Muscle layer of colon (tissue), 2 donors: ENCODE results near the gene BHMT2.

Experiments
- H3K27ac ChIP-seq: one replicate; pipeline ENCODE4 v1.7.0; 2013; ENCODE audit warnings: low read depth, mild to moderate bottlenecking, low read length, moderate library complexity
- H3K27me3 ChIP-seq, 2 donors: one replicate each; pipeline ENCODE4 v1.7.0; 2013; ENCODE audit warnings: low read length in 2 of 2, mild to moderate bottlenecking in 2 of 2; ENCODE audit not compliant: insufficient read depth in 2 of 2, control insufficient read depth in 1 of 2
- H3K36me3 ChIP-seq: one replicate; pipeline ENCODE4 v1.7.0; 2013; ENCODE audit warnings: mild to moderate bottlenecking, low read length; ENCODE audit not compliant: insufficient read depth
- H3K4me1 ChIP-seq: one replicate; pipeline ENCODE4 v1.7.0; 2013; ENCODE audit warnings: mild to moderate bottlenecking, low read length; ENCODE audit not compliant: insufficient read depth
- H3K4me3 ChIP-seq, 2 donors: one replicate each; pipeline ENCODE4 v1.7.0; 2013; ENCODE audit warnings: low read length in 2 of 2, low read depth in 1 of 2, mild to moderate bottlenecking in 1 of 2, moderate library complexity in 1 of 2
- H3K9ac ChIP-seq: one replicate; pipeline ENCODE4 v1.7.0; 2013; ENCODE audit warnings: low read length
- H3K9me3 ChIP-seq: one replicate; pipeline ENCODE4 v1.7.0; 2013; ENCODE audit warnings: mild to moderate bottlenecking, low read length
- donor health status: abdominal sarcoma.
- donor health status: Adenocarcinoma of cecum.

The BHMT2 gene

GRCh38 chr5:79074641-79075040, 5.1 kb downstream of the BHMT2 start:
- Histone ChIP-seq H3K4me1 (peaks cover 38% of the 10 kb centered on the region), H3K9ac (no peak overlapping the region), H3K9me3 (peaks cover 5% of the 10 kb centered on the region), H3K4me3 (no peak overlapping the region), H3K27me3 (no peaks in the 10 kb centered on the region), H3K27ac (no peak overlapping the region), H3K36me3 (no peaks in the 10 kb centered on the region)

GRCh38 chr5:79075646-79076426, 6.3 kb downstream of the BHMT2 start:
- H3K4me1 ChIP-seq: peaks cover 31% of the 10 kb centered on the region
- H3K36me3 ChIP-seq: no peaks in the 10 kb centered on the region
- no peak overlapping the region for H3K9ac ChIP-seq
- no peaks in the 10 kb centered on the region for H3K27me3 ChIP-seq
- H3K27ac ChIP-seq: peak overlapping the region; percentile 12
- H3K4me3 ChIP-seq: no peak overlapping the region
- H3K9me3 ChIP-seq: peaks cover 5% of the 10 kb centered on the region

- no peaks in the 10 kb centered on the region for H3K36me3 ChIP-seq
- peaks cover 25% of the 10 kb centered on the region for H3K4me1 ChIP-seq
- no peaks in the 10 kb centered on the region for H3K27me3 ChIP-seq
- H3K4me3 ChIP-seq: no peak overlapping the region
- H3K9me3 ChIP-seq: peaks cover 5% of the 10 kb centered on the region
- no peak overlapping the region for H3K9ac ChIP-seq
- H3K27ac ChIP-seq: peak overlapping the region; percentile 12
These were observed 7.3 kb downstream of the BHMT2 start for GRCh38 chr5:79076819-79077218.

GRCh38 chr5:79077680-79078365, 8.3 kb downstream of the BHMT2 start:
- no peaks in the 10 kb centered on the region for H3K27me3 ChIP-seq
- no peak overlapping the region for H3K27ac ChIP-seq
- H3K9ac ChIP-seq: no peak overlapping the region
- H3K36me3 ChIP-seq: no peaks in the 10 kb centered on the region
- peaks cover 5% of the 10 kb centered on the region for H3K9me3 ChIP-seq
- H3K4me3 ChIP-seq: no peak overlapping the region
- H3K4me1 ChIP-seq: peaks cover 25% of the 10 kb centered on the region

GRCh38 chr5:79080804-79081203, 11.2 kb downstream of the BHMT2 start:
- Histone ChIP-seq H3K4me1 (peaks cover 25% of the 10 kb centered on the region), H3K27me3 (no peaks in the 10 kb centered on the region), H3K36me3 (no peaks in the 10 kb centered on the region), H3K4me3 (no peak overlapping the region), H3K27ac (no peak overlapping the region), H3K9me3 (no peaks in the 10 kb centered on the region), H3K9ac (no peak overlapping the region)

- Histone ChIP-seq H3K27ac (no peak overlapping the region), H3K36me3 (no peaks in the 10 kb centered on the region), H3K4me3 (no peak overlapping the region), H3K9ac (no peak overlapping the region), H3K9me3 (no peaks in the 10 kb centered on the region), H3K27me3 (no peaks in the 10 kb centered on the region), H3K4me1 (peaks cover 18% of the 10 kb centered on the region)
These were observed 12.2 kb downstream of the BHMT2 start for GRCh38 chr5:79081779-79082178.

GRCh38 chr5:79086116-79086515, 16.5 kb downstream of the BHMT2 start:
- Histone ChIP-seq H3K27ac (no peak overlapping the region), H3K4me1 (no peaks in the 10 kb centered on the region), H3K4me3 (no peak overlapping the region), H3K36me3 (no peaks in the 10 kb centered on the region), H3K9ac (no peak overlapping the region), H3K27me3 (no peaks in the 10 kb centered on the region), H3K9me3 (no peaks in the 10 kb centered on the region)

GRCh38 chr5:79088507-79088906, 18.9 kb downstream of the BHMT2 start:
- Histone ChIP-seq H3K36me3 (no peaks in the 10 kb centered on the region), H3K27me3 (no peaks in the 10 kb centered on the region), H3K4me1 (no peaks in the 10 kb centered on the region), H3K4me3 (no peak overlapping the region), H3K27ac (no peak overlapping the region), H3K9ac (no peak overlapping the region), H3K9me3 (no peaks in the 10 kb centered on the region)

GRCh38 chr5:79091064-79091463, 21.5 kb downstream of the BHMT2 start:
- no peaks in the 10 kb centered on the region for H3K27me3 ChIP-seq

GRCh38 chr5:79093762-79094161, 24.2 kb downstream of the BHMT2 start:
- no peaks in the 10 kb centered on the region for H3K27me3 ChIP-seq
- no peak overlapping the region for H3K9ac ChIP-seq
- no peaks in the 10 kb centered on the region for H3K4me1 ChIP-seq
- no peak overlapping the region for H3K27ac ChIP-seq
- no peak overlapping the region for H3K4me3 ChIP-seq
- no peaks in the 10 kb centered on the region for H3K9me3 ChIP-seq
- no peaks in the 10 kb centered on the region for H3K36me3 ChIP-seq

More at GRCh38 chr5:79091064-79091463, 21.5 kb downstream of the BHMT2 start:
- no peaks in the 10 kb centered on the region for H3K36me3 ChIP-seq
- H3K4me3 ChIP-seq: no peak overlapping the region
- no peaks in the 10 kb centered on the region for H3K9me3 ChIP-seq
- no peak overlapping the region for H3K27ac ChIP-seq
- H3K4me1 ChIP-seq: no peaks in the 10 kb centered on the region
- H3K9ac ChIP-seq: no peak overlapping the region

GRCh38 chr5:79105868-79106267, 36.3 kb downstream of the BHMT2 start:
- H3K36me3 ChIP-seq: no peaks in the 10 kb centered on the region
- no peaks in the 10 kb centered on the region for H3K27me3 ChIP-seq
- no peak overlapping the region for H3K27ac ChIP-seq
- H3K9ac ChIP-seq: no peak overlapping the region
- no peaks in the 10 kb centered on the region for H3K9me3 ChIP-seq
- H3K4me3 ChIP-seq: no peak overlapping the region
- peaks cover 17% of the 10 kb centered on the region for H3K4me1 ChIP-seq
